HG03139 (cell line): Measurements from ENCODE around the gene S100A1.

Source experiments
- ATAC-seq: cut with Tn5 transposase; IDR thresholded peaks from one replicate; pipeline ENCODE4 v1.9.1; 2021; ENCODE audit not compliant: unreplicated experiment

Gene S100A1

GRCh38 chr1:153610334-153610733 lies 17.9 kb upstream of the S100A1 start:
- ATAC-seq = no peak

DNA sequence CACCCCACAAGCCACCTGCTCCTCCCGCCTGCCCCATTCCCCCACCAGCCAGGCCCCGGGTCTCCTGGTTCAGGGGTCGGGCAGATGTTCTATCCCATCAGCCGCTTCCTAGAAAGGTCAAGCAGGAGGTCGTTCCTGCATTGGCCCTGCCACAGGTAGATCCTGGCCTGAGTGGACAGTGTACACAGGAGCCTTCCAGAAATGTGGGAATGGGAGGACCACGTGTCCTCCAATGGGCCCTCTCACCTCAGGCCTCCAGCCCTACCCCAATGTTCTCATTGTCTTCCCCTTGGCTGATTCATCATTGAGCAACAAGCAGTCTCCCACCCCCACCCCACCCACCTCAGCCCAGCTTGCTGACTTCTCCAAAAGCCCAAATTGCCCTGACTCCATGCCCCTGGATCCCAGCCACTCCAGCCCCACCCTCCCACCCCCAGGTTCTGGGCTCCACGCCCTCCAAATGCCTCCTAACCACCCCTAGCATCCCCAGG lies 17.4 kb upstream of the S100A1 start:
- no peak for ATAC-seq

DNA sequence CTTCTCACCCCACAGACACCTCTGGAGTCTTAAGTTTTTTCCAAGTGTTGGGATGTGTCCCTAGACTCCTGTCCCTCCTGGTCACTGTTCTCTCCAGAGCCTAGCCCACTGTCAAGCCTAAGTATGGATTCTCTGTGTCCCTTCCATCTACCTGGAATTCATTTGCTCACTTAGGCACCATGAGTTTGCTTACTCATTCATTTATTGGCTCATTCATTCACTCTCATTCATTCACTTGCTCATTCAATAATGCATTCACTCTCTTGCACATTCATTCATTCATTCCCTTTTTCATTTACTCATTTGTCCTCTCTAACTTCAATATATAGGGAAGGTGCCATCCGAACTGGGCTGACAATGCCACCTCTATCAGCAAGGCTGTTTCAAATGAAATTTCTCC lies 16.9 kb upstream of the S100A1 start:
- no peak for ATAC-seq

GRCh38 chr1:153612111-153612754 lies 16.0 kb upstream of the S100A1 start:
- ATAC-seq = no peak

- ATAC-seq = no peak
Measured at GRCh38 chr1:153612755-153613331, 15.4 kb upstream of the S100A1 start, which contains the start of gene S100A16. S100A16 (minus strand) TSS chr1:153613137; CDS start chr1:153608151, 4,986 bp downstream.

- ATAC-seq = no peak
Measured at GRCh38 chr1:153613406-153613805, 14.8 kb upstream of the S100A1 start.

- ATAC-seq = no peak
Measured at GRCh38 chr1:153614189-153614900, 13.9 kb upstream of the S100A1 start.

DNA sequence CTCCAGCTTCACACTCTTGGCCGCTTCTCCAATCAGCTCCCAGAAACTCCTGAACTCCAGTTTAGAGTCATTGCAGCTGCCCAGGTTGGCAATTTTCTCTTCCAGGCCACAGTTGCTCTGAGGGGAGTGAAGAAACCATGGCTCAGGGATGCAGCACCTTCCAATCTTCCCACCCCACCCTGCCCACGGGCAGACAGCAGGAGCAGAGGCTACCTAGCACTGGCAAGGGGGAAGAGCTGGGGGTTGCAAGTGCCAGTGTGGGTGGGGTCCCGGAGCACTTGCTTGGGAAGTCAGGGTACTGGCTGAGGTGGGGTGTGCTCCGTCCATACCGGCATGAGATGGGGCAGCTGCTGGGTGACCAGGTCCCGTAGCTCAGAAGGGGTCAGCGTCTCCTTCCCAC lies 13.3 kb upstream of the S100A1 start:
- ATAC-seq = no peak

GRCh38 chr1:153615406-153615805 lies 12.8 kb upstream of the S100A1 start:
- ATAC-seq = no peak

- ATAC-seq = no peak
Measured at GRCh38 chr1:153616144-153616916, 11.9 kb upstream of the S100A1 start, which contains the start of gene S100A14. S100A14 (minus strand) TSS chr1:153616325; CDS start chr1:153615858, 467 bp downstream.

GRCh38 chr1:153616917-153617311 lies 11.3 kb upstream of the S100A1 start:
- no peak for ATAC-seq

GRCh38 chr1:153617663-153618062 lies 10.6 kb upstream of the S100A1 start:
- no peak for ATAC-seq

DNA sequence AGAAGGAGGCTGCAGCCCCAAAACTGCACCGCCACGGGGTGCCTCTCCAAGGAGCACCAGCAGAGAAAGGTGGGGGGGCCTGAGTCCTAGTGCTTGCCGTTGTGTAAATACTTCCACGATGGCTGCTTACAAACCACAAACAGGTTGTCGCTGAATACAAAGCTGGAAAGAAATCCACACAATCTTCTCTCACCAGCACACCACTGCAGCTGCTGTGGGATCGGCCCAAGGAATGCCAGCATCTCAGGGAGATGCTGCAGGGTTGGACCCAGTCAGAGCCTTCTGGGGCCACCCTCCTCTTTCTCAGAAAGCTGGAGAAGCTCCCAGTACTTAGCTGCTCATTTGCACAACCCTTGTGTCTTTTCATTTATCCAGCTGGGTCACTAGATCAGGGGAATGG lies 9.1 kb upstream of the S100A1 start:
- ATAC-seq = no peak

DNA sequence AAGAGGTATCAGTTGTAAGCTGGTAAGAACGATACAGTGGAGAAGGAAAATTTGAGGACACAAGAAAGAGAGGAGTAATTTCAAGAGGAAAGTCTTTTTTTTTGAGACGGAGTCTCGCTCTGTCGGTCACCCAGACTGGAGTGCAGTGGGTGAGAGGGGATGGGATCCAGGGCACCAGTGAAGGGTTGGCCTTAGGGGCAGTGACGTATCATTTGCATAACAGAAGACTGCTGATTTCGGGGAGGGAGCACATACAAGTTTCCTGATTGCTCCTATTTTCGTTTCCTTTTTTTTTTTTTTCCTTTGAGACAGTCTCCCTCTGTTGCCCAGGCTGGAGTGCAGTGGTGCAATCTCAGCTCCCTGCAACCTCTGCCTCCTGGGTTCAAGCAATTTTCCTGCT lies 5.1 kb upstream of the S100A1 start:
- no peak for ATAC-seq

- ATAC-seq = no peak
Measured at GRCh38 chr1:153624965-153625611, 3.1 kb upstream of the S100A1 start.

DNA sequence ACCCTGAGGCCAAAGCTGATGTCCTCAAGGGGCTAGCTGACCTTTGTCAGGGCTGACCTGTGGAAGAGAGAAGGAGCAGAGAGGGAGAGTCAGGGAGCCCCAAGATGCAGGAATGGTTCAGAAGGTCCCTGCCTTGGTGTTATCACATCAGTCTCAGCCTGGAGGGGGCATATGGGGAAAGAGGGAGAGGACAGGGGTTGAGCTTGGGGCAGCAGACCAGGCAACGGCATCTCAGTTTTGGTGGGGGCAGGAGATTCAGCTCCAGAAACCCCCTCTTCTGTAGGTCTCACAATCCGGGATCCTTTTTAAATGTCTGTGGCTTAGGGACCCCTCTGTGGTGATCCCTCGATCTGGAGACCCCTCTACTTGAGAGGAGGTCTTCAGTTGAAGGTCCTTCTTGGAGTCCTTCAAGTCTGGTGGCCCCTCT lies 1.7 kb upstream of the S100A1 start:
- no peak for ATAC-seq

GRCh38 chr1:153626904-153627714 lies 1.1 kb upstream of the S100A1 start, which contains the start of gene S100A13:
S100A13 (minus strand) TSS chr1:153627505; CDS start chr1:153626472, 1,033 bp downstream.
- no peak for ATAC-seq

DNA sequence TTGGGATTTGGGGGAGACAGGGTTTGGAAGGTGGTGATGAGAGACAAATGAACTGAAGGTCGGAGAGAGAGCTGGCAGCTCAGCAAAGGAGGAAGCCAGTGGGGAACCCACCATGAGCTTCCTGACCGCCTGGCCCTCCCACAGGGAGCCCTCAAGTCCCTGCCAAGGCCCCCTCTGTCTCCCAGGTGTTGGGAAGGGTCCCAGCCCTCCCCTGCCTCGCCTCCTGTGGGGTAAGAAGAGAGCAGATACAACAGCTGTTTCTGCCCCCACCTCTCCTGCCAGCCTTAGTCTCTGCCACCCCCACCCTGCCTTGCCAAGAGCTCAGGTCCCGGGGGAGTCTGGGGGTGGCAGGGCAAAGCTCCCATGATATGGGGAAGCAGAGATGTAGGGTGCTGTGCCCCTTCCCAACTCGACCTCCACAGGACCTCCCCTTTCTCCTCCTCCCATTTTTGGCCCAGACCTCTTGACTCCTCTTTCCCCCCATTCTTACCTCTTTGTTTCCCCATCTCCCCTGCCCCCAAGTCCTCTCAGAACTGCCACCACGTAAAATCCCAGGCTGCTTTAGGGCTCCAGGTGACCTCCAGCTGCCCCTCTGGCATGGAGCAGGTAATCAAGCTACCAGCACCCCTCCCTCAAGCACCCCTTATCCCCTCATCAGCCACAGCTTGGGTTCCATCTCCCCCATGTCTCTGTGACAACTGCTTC lies 556 bp downstream of the S100A1 start:
- no peak for ATAC-seq

- ATAC-seq = no peak
Measured at GRCh38 chr1:153629343-153629665, 1.1 kb downstream of the S100A1 start.
